ENCODE data around the gene SLC9C2.
"Not testable (repeated sequence)": the region's sequence is repeated elsewhere in the genome, so short reads cannot be mapped to it uniquely, and the experiment has no call there.

The SLC9C2 gene

GRCh38 chr1:173573596-173573995 is 29.3 kb downstream of the SLC9C2 start:
- DNase-seq: no peak

- no peak for DNase-seq
Measured at GRCh38 chr1:173572201-173572873, 30.5 kb downstream of the SLC9C2 start.

GRCh38 chr1:173570370-173571007 is 32.4 kb downstream of the SLC9C2 start:
- no peak for DNase-seq

- DNase-seq: no peak
Measured at GRCh38 chr1:173568483-173568882, 34.4 kb downstream of the SLC9C2 start.

GRCh38 chr1:173563846-173564245 is 39.0 kb downstream of the SLC9C2 start:
- DNase-seq: not testable (repeated sequence)

GRCh38 chr1:173562813-173563212 is 40.1 kb downstream of the SLC9C2 start:
- DNase-seq: no peak

- no peak for DNase-seq
Measured at GRCh38 chr1:173561263-173561662, 41.6 kb downstream of the SLC9C2 start.

GRCh38 chr1:173560285-173560880 is 42.5 kb downstream of the SLC9C2 start:
- DNase-seq: no peak

- no peak for DNase-seq
Measured at GRCh38 chr1:173555651-173556305, 47.1 kb downstream of the SLC9C2 start.

GRCh38 chr1:173554541-173555250 is 48.2 kb downstream of the SLC9C2 start:
- no peak for DNase-seq

- DNase-seq: no peak
Measured at GRCh38 chr1:173554089-173554488, 48.8 kb downstream of the SLC9C2 start.

GRCh38 chr1:173553312-173553711 is 49.6 kb downstream of the SLC9C2 start:
- no peak for DNase-seq

GRCh38 chr1:173551699-173552098 is 51.2 kb downstream of the SLC9C2 start:
- DNase-seq: no peak

- no peak for DNase-seq
Measured at GRCh38 chr1:173549813-173550212, 53.1 kb downstream of the SLC9C2 start.

GRCh38 chr1:173545688-173546087 is 57.2 kb downstream of the SLC9C2 start:
- DNase-seq: no peak

GRCh38 chr1:173536223-173536622 is 66.6 kb downstream of the SLC9C2 start:
- no peak for DNase-seq

GRCh38 chr1:173532237-173532636 is 70.6 kb downstream of the SLC9C2 start:
- no peak for DNase-seq

- no peak for DNase-seq
Measured at GRCh38 chr1:173530795-173531693, 71.8 kb downstream of the SLC9C2 start.

- no peak for DNase-seq
Measured at GRCh38 chr1:173529106-173529505, 73.8 kb downstream of the SLC9C2 start.

GRCh38 chr1:173527151-173527826 is 75.6 kb downstream of the SLC9C2 start:
- no peak for DNase-seq

- no peak for DNase-seq
Measured at GRCh38 chr1:173525926-173526325, 76.9 kb downstream of the SLC9C2 start.
